Body of pancreas (tissue), 4 donors: ENCODE results near the gene ORAI2.

Experiments used
- POLR2A ChIP-seq, 3 donors: fragments of 450-650 bp; IDR thresholded peaks; one replicate each; pipeline ENCODE4 v1.6.1; 2016; ENCODE audit warnings: antibody characterized with exemption in 3 of 3, mild to moderate bottlenecking in 2 of 3
- TF ChIP-seq, protein P1 (sequence below), 7 experiments: fragments of 450-650 bp in 4 of 7; fragments of 200-600 bp in 3 of 7; sonication (generic) in 3 of 7; IDR thresholded peaks; one replicate each; pipeline ENCODE4 v1.5.1; 2016 to 2019; ENCODE audit warnings: antibody characterized with exemption in 7 of 7

DNA sequence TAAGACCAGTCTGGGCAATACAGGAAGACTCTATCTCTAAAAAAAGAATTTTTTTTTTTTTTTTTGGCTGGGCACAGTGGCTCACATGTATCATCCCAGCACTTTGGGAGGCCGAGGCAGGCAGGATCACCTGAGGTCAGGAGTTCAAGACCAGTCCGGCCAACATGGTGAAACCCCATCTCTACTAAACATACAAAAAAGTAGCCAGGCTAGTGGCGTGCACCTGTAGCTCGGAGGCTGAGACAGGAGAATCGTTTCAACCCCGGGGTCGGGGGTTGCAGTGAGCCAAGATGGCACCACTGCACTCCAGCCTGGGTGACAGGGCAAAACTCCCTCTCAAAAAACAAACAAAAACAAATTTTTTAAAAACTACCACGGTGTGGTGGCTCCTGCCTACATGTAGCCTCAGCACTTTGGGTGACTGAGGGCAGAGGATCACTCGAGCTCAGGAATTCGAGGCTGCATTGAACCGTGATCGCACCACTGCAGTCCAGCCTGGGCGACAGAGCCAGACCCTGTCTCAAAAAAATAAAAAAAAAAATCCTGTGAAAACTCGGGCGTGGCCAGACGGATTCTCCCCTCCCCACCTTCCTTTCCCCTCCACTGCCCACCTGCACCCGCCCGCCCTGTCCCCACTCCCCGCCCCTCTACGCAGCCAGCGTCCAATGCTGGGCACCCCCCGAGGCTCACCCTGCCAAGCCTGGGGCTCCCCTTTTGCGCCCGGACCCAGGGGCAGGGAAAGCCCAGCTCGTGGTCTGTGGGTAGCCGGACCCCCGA lies 745 bp upstream of the ORAI2 start:
- TF ChIP-seq, protein P1, sequence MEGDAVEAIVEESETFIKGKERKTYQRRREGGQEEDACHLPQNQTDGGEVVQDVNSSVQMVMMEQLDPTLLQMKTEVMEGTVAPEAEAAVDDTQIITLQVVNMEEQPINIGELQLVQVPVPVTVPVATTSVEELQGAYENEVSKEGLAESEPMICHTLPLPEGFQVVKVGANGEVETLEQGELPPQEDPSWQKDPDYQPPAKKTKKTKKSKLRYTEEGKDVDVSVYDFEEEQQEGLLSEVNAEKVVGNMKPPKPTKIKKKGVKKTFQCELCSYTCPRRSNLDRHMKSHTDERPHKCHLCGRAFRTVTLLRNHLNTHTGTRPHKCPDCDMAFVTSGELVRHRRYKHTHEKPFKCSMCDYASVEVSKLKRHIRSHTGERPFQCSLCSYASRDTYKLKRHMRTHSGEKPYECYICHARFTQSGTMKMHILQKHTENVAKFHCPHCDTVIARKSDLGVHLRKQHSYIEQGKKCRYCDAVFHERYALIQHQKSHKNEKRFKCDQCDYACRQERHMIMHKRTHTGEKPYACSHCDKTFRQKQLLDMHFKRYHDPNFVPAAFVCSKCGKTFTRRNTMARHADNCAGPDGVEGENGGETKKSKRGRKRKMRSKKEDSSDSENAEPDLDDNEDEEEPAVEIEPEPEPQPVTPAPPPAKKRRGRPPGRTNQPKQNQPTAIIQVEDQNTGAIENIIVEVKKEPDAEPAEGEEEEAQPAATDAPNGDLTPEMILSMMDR (IDR thresholded peaks at IDR 0.05), result no peak
- TF ChIP-seq POLR2A (IDR thresholded peaks at IDR 0.05), result no peak
